Gastrocnemius medialis (tissue), 4 donors: ENCODE results near the gene HIGD2B. TPM values are rescaled to one million over a fixed set of nuclear protein-coding genes. Genes with fewer than 3 reads are reported as not detected.
"Not testable (repeated sequence)": the region's sequence is repeated elsewhere in the genome, so short reads cannot be mapped to it uniquely, and the experiment has no call there.

ENCODE experiments used
- ATAC-seq, 2 donors: fragments of 150-250 bp; one replicate each; pipeline ENCODE4 v1.9.1; 2016
- DNase-seq, 2 donors: peaks; one replicate each; pipeline ENCODE4 v3.0.0-alpha.2; 2019
- H3K27ac ChIP-seq, 4 donors: fragments of 200-600 bp; sonication (generic); 1 replicate in 1 of 4; 2 replicates in 3 of 4; pipeline ENCODE4 v1.5.1; 2016 to 2018; ENCODE audit warnings: mild to moderate bottlenecking in 2 of 4, moderate library complexity in 1 of 4
- H3K27me3 ChIP-seq, 3 donors: fragments of 200-600 bp; sonication (generic) in 2 of 3; 1 replicate in 1 of 3; 2 replicates in 2 of 3; pipeline versions ENCODE4 v1.5.1 to v1.6.0; 2016 to 2019; ENCODE audit warnings: mild to moderate bottlenecking in 1 of 3, moderate library complexity in 1 of 3
- H3K36me3 ChIP-seq, 2 donors: fragments of 200-600 bp; sonication (generic) in 1 of 2; one replicate each; pipeline ENCODE4 v1.5.1; 2017 to 2018
- H3K4me1 ChIP-seq, 2 donors: fragments of 200-600 bp; sonication (generic) in 1 of 2; one replicate each; pipeline ENCODE4 v1.5.1; 2016 to 2017; ENCODE audit warnings: mild to moderate bottlenecking in 2 of 2
- H3K4me3 ChIP-seq, 4 donors: fragments of 200-600 bp; sonication (generic) in 3 of 4; 1 replicate in 1 of 4; 2 replicates in 3 of 4; pipeline ENCODE4 v1.5.1; 2016 to 2019; ENCODE audit warnings: mild to moderate bottlenecking in 2 of 4
- H3K9me3 ChIP-seq, 3 donors: fragments of 200-600 bp; sonication (generic) in 2 of 3; 1 replicate in 1 of 3; 2 replicates in 2 of 3; pipeline ENCODE4 v1.5.1; 2016 to 2019
- CTCF ChIP-seq, 5 experiments: fragments of 450-650 bp in 3 of 5; fragments of 200-600 bp in 2 of 5; sonication (generic) in 2 of 5; IDR thresholded peaks in 4 of 5; conservative IDR thresholded peaks in 1 of 5; 1 replicate in 4 of 5; 2 replicates in 1 of 5; pipeline ENCODE4 v1.5.1; 2016 to 2019; ENCODE audit warnings: antibody characterized with exemption in 5 of 5, mild to moderate bottlenecking in 3 of 5, moderate library complexity in 3 of 5
- in situ Hi-C, 4 donors: fragments of 200-750 bp; cut with MboI; loops; one replicate each; pipeline versions ENCODE4 v1.15.0 to v1.8.0; 2017; ENCODE audit warnings: low sequenced_read_pairs in 4 of 4
- intact Hi-C: fragments of 100-400 bp; cut with DNase I; formaldehyde crosslinking; loops from one replicate; pipeline ENCODE4 v1.15.1; 2023; ENCODE audit warnings: low total_unique reads
- total RNA-seq, 4 donors: library from RNA; depleted of rRNA; stranded (reverse); fragments of >200 nt; gene quantifications; one replicate each; pipeline versions ENCODE4 v1.1.0 to v1.2.3, GENCODE V29; 2016

The HIGD2B gene
- total RNA-seq, 4 donors from 2014 or later, result not detected

GRCh38 chr15:72670656-72671352 is 15.2 kb downstream of the HIGD2B start:
- H3K27ac ChIP-seq, result peak overlapping the region in 2 of 4 donors; percentile 69 to 73
- DNase-seq, result peak; percentile 43 to 79
- peak; percentile 56 to 84 (median 73) for TF ChIP-seq CTCF (IDR thresholded peaks at IDR 0.05 in 4 of 5, conservative IDR thresholded peaks at IDR 0.05 in 1 of 5)
- in situ Hi-C loops, result loop anchor here in 1 of 4 donors (10.0 kb wide), 1 partner anchor 86 kb away; no protein-coding TSS in a partner anchor
- H3K36me3 ChIP-seq, H3K9me3 ChIP-seq, H3K4me1 ChIP-seq, H3K27me3 ChIP-seq, intact Hi-C loops: not testable (repeated sequence)
- peak; percentile 87 to 99 for ATAC-seq
- H3K4me3 ChIP-seq, result peak overlapping the region in 3 of 4 donors; percentile 32 to 42 (median 33)

GRCh38 chr15:72669803-72670202 is 16.2 kb downstream of the HIGD2B start:
- H3K27me3 ChIP-seq, intact Hi-C loops, H3K9me3 ChIP-seq, H3K4me1 ChIP-seq, H3K27ac ChIP-seq, ATAC-seq, H3K36me3 ChIP-seq, H3K4me3 ChIP-seq, DNase-seq: not testable (repeated sequence)
- in situ Hi-C loops, result loop anchor here in 1 of 4 donors (10.0 kb wide), 1 partner anchor 85 kb away; no protein-coding TSS in a partner anchor

- H3K4me3 ChIP-seq, H3K4me1 ChIP-seq, DNase-seq, H3K27me3 ChIP-seq, H3K9me3 ChIP-seq, in situ Hi-C loops, H3K36me3 ChIP-seq, ATAC-seq, H3K27ac ChIP-seq, intact Hi-C loops: not testable (repeated sequence)
Observed at GRCh38 chr15:72665706-72666105, 20.3 kb downstream of the HIGD2B start.

- in situ Hi-C loops, intact Hi-C loops, ATAC-seq: not testable (repeated sequence)
Observed at GRCh38 chr15:72663931-72664330, 22.1 kb downstream of the HIGD2B start.

GRCh38 chr15:72661081-72661480 is 24.9 kb downstream of the HIGD2B start:
- ATAC-seq, H3K27ac ChIP-seq, H3K4me3 ChIP-seq, H3K36me3 ChIP-seq, H3K27me3 ChIP-seq, H3K4me1 ChIP-seq, intact Hi-C loops, H3K9me3 ChIP-seq, in situ Hi-C loops, DNase-seq: not testable (repeated sequence)

More at GRCh38 chr15:72663931-72664330, 22.1 kb downstream of the HIGD2B start:
- H3K4me3 ChIP-seq, H3K9me3 ChIP-seq, DNase-seq, H3K36me3 ChIP-seq, H3K27ac ChIP-seq, H3K4me1 ChIP-seq, H3K27me3 ChIP-seq: not testable (repeated sequence)

DNA sequence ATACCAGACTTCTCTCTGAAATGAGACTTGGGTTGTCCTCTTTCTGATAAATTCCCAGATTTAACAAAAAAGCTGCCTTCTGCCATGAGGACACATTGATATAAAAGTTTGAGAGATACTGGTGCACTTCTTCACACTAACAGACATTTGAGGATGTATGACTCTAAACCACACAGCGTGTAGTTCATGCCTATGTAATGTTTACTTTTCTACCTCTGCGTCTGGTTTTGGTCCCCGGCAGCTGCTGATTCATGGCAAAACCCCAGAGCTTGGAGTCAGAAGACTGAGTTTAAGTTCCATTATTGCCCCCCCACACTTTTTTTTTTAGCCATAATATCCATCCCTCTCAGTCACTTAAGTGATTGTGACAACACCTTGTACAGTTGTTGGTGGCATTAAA is 30.0 kb downstream of the HIGD2B start:
- H3K36me3 ChIP-seq, H3K4me1 ChIP-seq, H3K27me3 ChIP-seq, in situ Hi-C loops, H3K27ac ChIP-seq, intact Hi-C loops, DNase-seq, H3K9me3 ChIP-seq, H3K4me3 ChIP-seq, ATAC-seq: not testable (repeated sequence)

- H3K9me3 ChIP-seq, DNase-seq, H3K27ac ChIP-seq, H3K4me1 ChIP-seq, in situ Hi-C loops, H3K27me3 ChIP-seq, ATAC-seq, H3K36me3 ChIP-seq, H3K4me3 ChIP-seq, intact Hi-C loops: not testable (repeated sequence)
Observed at GRCh38 chr15:72654397-72654796, 31.6 kb downstream of the HIGD2B start, which contains the start of gene GOLGA6B. Gene GOLGA6B (plus strand): TSS chr15:72654697. CDS start chr15:72654738, 41 bp downstream.

DNA sequence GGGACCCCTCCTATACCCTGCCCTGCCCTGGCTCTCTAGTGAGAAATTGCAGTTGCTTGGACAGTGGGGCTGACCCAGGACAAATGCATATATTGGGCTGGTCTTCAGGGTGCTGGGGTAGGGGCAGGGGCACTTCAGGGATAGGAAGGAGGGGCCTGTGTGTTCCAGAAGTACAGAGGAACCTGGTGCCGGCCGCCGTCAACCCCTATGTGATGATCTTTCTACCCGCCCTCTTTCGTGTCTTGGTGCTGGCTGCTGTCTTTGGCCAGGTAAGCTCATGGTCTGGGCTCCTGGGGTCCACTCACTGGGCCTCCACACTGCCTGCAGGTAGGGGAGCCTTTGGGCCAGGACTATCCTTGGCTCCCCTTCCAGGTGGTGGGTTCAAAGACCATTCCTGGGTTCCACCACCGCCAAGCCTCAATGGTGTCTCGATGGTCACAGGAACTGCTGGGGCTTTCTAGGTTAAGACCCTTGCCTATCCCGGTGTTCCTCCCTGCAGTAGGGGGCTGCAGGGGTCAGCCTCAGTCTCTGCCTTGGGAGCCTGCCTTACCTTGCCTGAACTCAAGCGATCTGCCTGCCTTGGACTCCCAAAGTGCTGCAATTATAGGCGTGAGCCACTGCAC is 37.2 kb downstream of the HIGD2B start:
- in situ Hi-C loops, DNase-seq, H3K27me3 ChIP-seq: not testable (repeated sequence)

GRCh38 chr15:72642271-72642670 is 43.7 kb downstream of the HIGD2B start:
- H3K27ac ChIP-seq, H3K9me3 ChIP-seq, H3K4me1 ChIP-seq, intact Hi-C loops, in situ Hi-C loops, H3K27me3 ChIP-seq, DNase-seq, H3K4me3 ChIP-seq, H3K36me3 ChIP-seq, ATAC-seq: not testable (repeated sequence)

More for the DNA sequence above, 37.2 kb downstream of the HIGD2B start:
- intact Hi-C loops, H3K4me3 ChIP-seq, H3K4me1 ChIP-seq, H3K9me3 ChIP-seq, H3K36me3 ChIP-seq, ATAC-seq, H3K27ac ChIP-seq: not testable (repeated sequence)

DNA sequence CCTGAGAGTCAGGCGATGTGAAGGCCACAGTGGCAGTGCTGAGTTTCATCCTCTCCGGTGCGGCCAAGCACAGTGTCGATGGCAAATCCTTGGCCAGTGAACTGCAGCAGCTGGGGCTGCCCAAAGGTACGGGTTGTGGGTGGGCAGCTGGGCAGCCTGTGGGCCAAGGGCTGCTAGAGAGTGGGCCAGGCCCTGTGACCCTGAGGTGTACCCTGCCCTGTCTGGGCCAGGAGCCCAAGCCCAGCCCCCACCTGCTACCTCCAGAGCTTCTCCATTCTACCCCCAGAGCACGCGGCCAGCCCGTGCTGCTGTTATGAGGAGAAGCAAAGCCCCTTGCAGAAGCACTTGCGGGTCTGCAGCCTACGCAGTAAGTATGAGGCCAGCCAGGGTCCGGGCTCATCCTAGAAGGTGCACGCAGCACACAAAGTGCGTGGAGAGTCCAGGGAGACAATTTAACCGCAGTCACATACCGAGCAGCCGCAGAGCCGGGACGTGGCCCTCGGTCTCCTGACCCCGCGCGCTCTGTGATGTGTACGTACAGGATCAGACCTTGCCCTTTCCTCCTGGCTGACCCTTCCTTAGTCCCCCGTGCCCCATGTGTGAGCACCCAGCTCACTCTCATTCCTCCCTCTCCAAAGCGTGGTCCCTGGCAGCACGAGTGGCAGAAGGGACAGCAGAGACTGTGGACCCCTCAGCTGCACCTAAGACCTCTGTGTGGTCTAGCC is 46.1 kb downstream of the HIGD2B start:
- H3K27ac ChIP-seq, H3K4me1 ChIP-seq, in situ Hi-C loops, H3K4me3 ChIP-seq, ATAC-seq, DNase-seq, H3K36me3 ChIP-seq, intact Hi-C loops, H3K9me3 ChIP-seq, H3K27me3 ChIP-seq: not testable (repeated sequence)
